Activated B cell treated with CpG ODN at 0.5 μM for 24 hours (primary cell): ENCODE data around the gene NUP214. TPM values are rescaled to one million over a fixed set of nuclear protein-coding genes. Genes with fewer than 3 reads are reported as not detected.
"Not testable (repeated sequence)": the region's sequence is repeated elsewhere in the genome, so short reads cannot be mapped to it uniquely, and the experiment has no call there.

Experiments
- ATAC-seq: fragments of 200-7000 bp; cut with Tn5 transposase; one replicate; pipeline ENCODE4 v1.10.0; 2021; ENCODE audit warnings: low read depth, mild to moderate bottlenecking, moderate library complexity
- CTCF ChIA-PET: fragments of 350-600 bp; sonication (Branson Sonifier 250); formaldehyde crosslinking; loops from one replicate; lab custom pipeline; 2021; ENCODE audit warnings: antibody characterized with exemption; lab: Charles Lee
- POLR2A ChIA-PET: fragments of 350-600 bp; sonication (Branson Sonifier 250); formaldehyde crosslinking; loops from one replicate; lab custom pipeline; 2021; ENCODE audit warnings: antibody characterized with exemption; lab: Charles Lee
- DNase-seq: peaks from one replicate; pipeline ENCODE4 v3.0.0; 2022
- H3K27ac Mint-ChIP-seq: one replicate; pipeline ENCODE4 v1.8.0; 2020; ENCODE audit warnings: mixed read lengths
- H3K27me3 Mint-ChIP-seq: one replicate; pipeline ENCODE4 v1.8.0; 2021; ENCODE audit warnings: mixed read lengths
- H3K36me3 Mint-ChIP-seq: one replicate; pipeline ENCODE4 v1.8.0; 2021; ENCODE audit warnings: low read depth, mixed read lengths
- H3K4me1 Mint-ChIP-seq: one replicate; pipeline ENCODE4 v1.8.0; 2021; ENCODE audit warnings: mixed read lengths
- H3K4me3 Mint-ChIP-seq: one replicate; pipeline ENCODE4 v1.8.0; 2020; ENCODE audit warnings: mild to moderate bottlenecking, mixed read lengths
- H3K9me3 Mint-ChIP-seq: one replicate; pipeline ENCODE4 v1.8.0; 2020; ENCODE audit warnings: mixed read lengths
- CTCF ChIP-seq: fragments of 200-600 bp; IDR thresholded peaks from one replicate; pipeline ENCODE4 v1.8.0; 2022; ENCODE audit warnings: antibody characterized with exemption, mild to moderate bottlenecking
- intact Hi-C: fragments of 100-400 bp; cut with micrococcal nuclease; formaldehyde crosslinking; loops from one replicate; pipeline ENCODE4 v1.15.1; 2024
- total RNA-seq: library from RNA; stranded (reverse); gene quantifications from 2 replicates; pipeline ENCODE4 v1.2.3, GENCODE V29; 2022

NUP214 gene
- total RNA-seq, 1 donor from 2014 or later: 90.9 TPM

- Mint-ChIP-seq H3K4me3 (no peak overlapping the region), H3K27me3 (peaks cover 12% of the 10 kb centered on the region), H3K4me1 (no peaks in the 10 kb centered on the region), H3K9me3 (no peaks in the 10 kb centered on the region), H3K36me3 (no peaks in the 10 kb centered on the region), H3K27ac (no peak overlapping the region)
- no peak for TF ChIP-seq CTCF
- ATAC-seq (no peak), DNase-seq (no peak)
- intact Hi-C loops: no loop called here
- CTCF ChIA-PET: no interaction called here
- POLR2A ChIA-PET: no interaction called here
Measured at GRCh38 chr9:131111854-131112311, 13.5 kb upstream of the NUP214 start.

- Mint-ChIP-seq H3K27me3 (peaks cover 12% of the 10 kb centered on the region), H3K9me3 (no peaks in the 10 kb centered on the region), H3K27ac (no peak overlapping the region), H3K4me1 (no peaks in the 10 kb centered on the region), H3K4me3 (no peak overlapping the region), H3K36me3 (no peaks in the 10 kb centered on the region)
- ChIA-PET POLR2A (interaction anchor here (1.2 kb wide), 1 partner anchor 13 kb away, joined by 3 read pairs; the partner anchor contains the start of gene NUP214), CTCF (no interaction called here)
- intact Hi-C loops: no loop called here
- ATAC-seq (no peak), DNase-seq (no peak)
- TF ChIP-seq CTCF: no peak
Measured at GRCh38 chr9:131112374-131113154, 12.8 kb upstream of the NUP214 start.

- H3K9me3 Mint-ChIP-seq: no peaks in the 10 kb centered on the region
- DNase-seq (no peak), ATAC-seq (no peak)
- no peak for TF ChIP-seq CTCF
- intact Hi-C loops: no loop called here
- H3K27ac Mint-ChIP-seq: no peak overlapping the region
- H3K4me3 Mint-ChIP-seq: no peak overlapping the region
- H3K36me3 Mint-ChIP-seq: no peaks in the 10 kb centered on the region
- ChIA-PET CTCF (no interaction called here), POLR2A (interaction anchor here (1.2 kb wide), 1 partner anchor 12 kb away, joined by 3 read pairs; the partner anchor contains the start of gene NUP214)
- H3K4me1 Mint-ChIP-seq: no peaks in the 10 kb centered on the region
- peaks cover 10% of the 10 kb centered on the region for H3K27me3 Mint-ChIP-seq
Measured at GRCh38 chr9:131113655-131114054, 11.7 kb upstream of the NUP214 start.

- intact Hi-C loops: no loop called here
- DNase-seq: no peak
- CTCF ChIA-PET: no interaction called here
- ATAC-seq: no peak
- H3K9me3 Mint-ChIP-seq: no peaks in the 10 kb centered on the region
- peaks cover 10% of the 10 kb centered on the region for H3K27me3 Mint-ChIP-seq
- H3K27ac Mint-ChIP-seq: no peak overlapping the region
- POLR2A ChIA-PET: no interaction called here
- no peak overlapping the region for H3K4me3 Mint-ChIP-seq
- H3K4me1 Mint-ChIP-seq: no peaks in the 10 kb centered on the region
- TF ChIP-seq CTCF: no peak
- no peaks in the 10 kb centered on the region for H3K36me3 Mint-ChIP-seq
Measured at GRCh38 chr9:131114084-131114535, 11.3 kb upstream of the NUP214 start.

- POLR2A ChIA-PET, DNase-seq, intact Hi-C loops, H3K9me3 Mint-ChIP-seq, H3K27ac Mint-ChIP-seq, H3K4me1 Mint-ChIP-seq, H3K4me3 Mint-ChIP-seq, ATAC-seq, CTCF ChIA-PET, H3K36me3 Mint-ChIP-seq: not testable (repeated sequence)
- H3K27me3 Mint-ChIP-seq: peaks cover 17% of the 10 kb centered on the region
Measured at GRCh38 chr9:131115360-131115742, 10.0 kb upstream of the NUP214 start.
